HG02884 (cell line): ENCODE results near the gene HSPH1.

Experiments
- ATAC-seq: cut with Tn5 transposase; IDR thresholded peaks from one replicate; pipeline ENCODE4 v1.9.1; 2021; ENCODE audit warnings: mild to moderate bottlenecking, moderate library complexity; ENCODE audit not compliant: unreplicated experiment

HSPH1 gene

GRCh38 chr13:31133621-31134020, 28.1 kb downstream of the HSPH1 start:
- ATAC-seq, result no peak

GRCh38 chr13:31131470-31131961, 30.2 kb downstream of the HSPH1 start:
- ATAC-seq, result no peak

GRCh38 chr13:31129419-31129818, 32.3 kb downstream of the HSPH1 start:
- no peak for ATAC-seq

GRCh38 chr13:31124204-31124603, 37.5 kb downstream of the HSPH1 start:
- ATAC-seq, result no peak

GRCh38 chr13:31122544-31123260, 39.0 kb downstream of the HSPH1 start:
- no peak for ATAC-seq

GRCh38 chr13:31122143-31122542, 39.6 kb downstream of the HSPH1 start:
- no peak for ATAC-seq

GRCh38 chr13:31121379-31122140, 40.1 kb downstream of the HSPH1 start:
- ATAC-seq, result no peak

GRCh38 chr13:31119966-31120700, 41.6 kb downstream of the HSPH1 start:
- no peak for ATAC-seq

- no peak for ATAC-seq
These were observed 42.2 kb downstream of the HSPH1 start for GRCh38 chr13:31119526-31119925.

- no peak for ATAC-seq
These were observed 45.5 kb downstream of the HSPH1 start for GRCh38 chr13:31116224-31116623.

- ATAC-seq, result no peak
These were observed 46.1 kb downstream of the HSPH1 start for GRCh38 chr13:31115616-31116015.

- no peak for ATAC-seq
These were observed 47.1 kb downstream of the HSPH1 start for GRCh38 chr13:31114641-31115040.

- ATAC-seq, result no peak
These were observed 50.6 kb downstream of the HSPH1 start for GRCh38 chr13:31111136-31111535.

- ATAC-seq, result no peak
These were observed 51.1 kb downstream of the HSPH1 start for GRCh38 chr13:31110617-31111016.

- ATAC-seq, result no peak
These were observed 51.5 kb downstream of the HSPH1 start for GRCh38 chr13:31110169-31110568.

- ATAC-seq, result no peak
These were observed 54.6 kb downstream of the HSPH1 start for GRCh38 chr13:31107109-31107508.

GRCh38 chr13:31105856-31106255, 55.8 kb downstream of the HSPH1 start:
- no peak for ATAC-seq

- ATAC-seq, result no peak
These were observed 56.5 kb downstream of the HSPH1 start for GRCh38 chr13:31105020-31105795.

GRCh38 chr13:31102905-31103304, 58.8 kb downstream of the HSPH1 start:
- no peak for ATAC-seq

GRCh38 chr13:31101472-31102170, 60.1 kb downstream of the HSPH1 start:
- no peak for ATAC-seq
